ENCODE data around the gene LRRC45.

Gene LRRC45

GRCh38 chr17:82065193-82065637, 42.1 kb downstream of the LRRC45 start:
- TF ChIP-seq FOXP2 (optimal IDR thresholded peaks at IDR 0.05; ENCODE audit: borderline replicate concordance, extremely low read depth, extremely low read length, insufficient read depth) (no peak), TAF1 (IDR thresholded peaks at IDR 0.05; ENCODE audit: borderline replicate concordance, insufficient read depth, low read length) (no peak), SIN3A (IDR thresholded peaks at IDR 0.05; ENCODE audit: borderline replicate concordance, insufficient read depth, low read length) (no peak), POLR2AphosphoS5 (IDR thresholded peaks at IDR 0.05; ENCODE audit: low read depth, low read length) (no peak), REST (IDR thresholded peaks at IDR 0.05; ENCODE audit: insufficient read depth in 1 of 2, low read depth in 2 of 2, low read length in 2 of 2) (no peak)

- TF ChIP-seq SIN3A (IDR thresholded peaks at IDR 0.05; ENCODE audit: borderline replicate concordance, insufficient read depth, low read length) (no peak), REST (IDR thresholded peaks at IDR 0.05; ENCODE audit: insufficient read depth in 1 of 2, low read depth in 2 of 2, low read length in 2 of 2) (no peak), TAF1 (IDR thresholded peaks at IDR 0.05; ENCODE audit: borderline replicate concordance, insufficient read depth, low read length) (peak; percentile 97), FOXP2 (optimal IDR thresholded peaks at IDR 0.05; ENCODE audit: borderline replicate concordance, extremely low read depth, extremely low read length, insufficient read depth) (peak; percentile 89), POLR2AphosphoS5 (IDR thresholded peaks at IDR 0.05; ENCODE audit: low read depth, low read length) (peak; percentile 62)
These were observed 42.7 kb downstream of the LRRC45 start, which contains the start of gene DUS1L for GRCh38 chr17:82065638-82066303. DUS1L (minus strand) TSS chr17:82065804; CDS start chr17:82065059, 745 bp downstream.

GRCh38 chr17:82070611-82071010, 47.5 kb downstream of the LRRC45 start:
- no peak for TF ChIP-seq TAF1 (IDR thresholded peaks at IDR 0.05; ENCODE audit: borderline replicate concordance, insufficient read depth, low read length)
- TF ChIP-seq REST (IDR thresholded peaks at IDR 0.05; ENCODE audit: insufficient read depth in 1 of 2, low read depth in 2 of 2, low read length in 2 of 2): no peak
- TF ChIP-seq FOXP2 (optimal IDR thresholded peaks at IDR 0.05; ENCODE audit: borderline replicate concordance, extremely low read depth, extremely low read length, insufficient read depth): no peak
- TF ChIP-seq POLR2AphosphoS5 (IDR thresholded peaks at IDR 0.05; ENCODE audit: low read depth, low read length): no peak
- TF ChIP-seq SIN3A (IDR thresholded peaks at IDR 0.05; ENCODE audit: borderline replicate concordance, insufficient read depth, low read length): no peak

- no peak for TF ChIP-seq SIN3A (IDR thresholded peaks at IDR 0.05; ENCODE audit: borderline replicate concordance, insufficient read depth, low read length)
- no peak for TF ChIP-seq REST (IDR thresholded peaks at IDR 0.05; ENCODE audit: insufficient read depth in 1 of 2, low read depth in 2 of 2, low read length in 2 of 2)
- TF ChIP-seq FOXP2 (optimal IDR thresholded peaks at IDR 0.05; ENCODE audit: borderline replicate concordance, extremely low read depth, extremely low read length, insufficient read depth): no peak
- TF ChIP-seq TAF1 (IDR thresholded peaks at IDR 0.05; ENCODE audit: borderline replicate concordance, insufficient read depth, low read length): no peak
- TF ChIP-seq POLR2AphosphoS5 (IDR thresholded peaks at IDR 0.05; ENCODE audit: low read depth, low read length): no peak
These were observed 49.7 kb downstream of the LRRC45 start for GRCh38 chr17:82072827-82073226.
